ENCODE measurements around the gene SOX5. TPM values are rescaled to one million over a fixed set of nuclear protein-coding genes. Genes with fewer than 3 reads are reported as not detected.
A peak's percentile ranks its signal among the peaks of the same experiment; 100 is the strongest.

The SOX5 gene
- polyA plus RNA-seq, result 3.5 TPM
- long read RNA-seq, donor 1, partial matches to known transcripts, result 0 of 1 reads
- long read RNA-seq, donor 1, other reads (novel, unspliced or antisense), result 0 of 1 reads
- long read RNA-seq, donor 2, result 0 reads
- long read RNA-seq, donor 3, result 0 reads
- long read RNA-seq, donor 4, result 0 reads
- long read RNA-seq, donor 5, result 0 reads
- long read RNA-seq, donor 6, result 0 reads
- long read RNA-seq, donor 7, result 0 reads
- long read RNA-seq, donor 8, result 0 reads
- long read RNA-seq, donor 9, result 0 reads
- long read RNA-seq, donor 10, result 0 reads
- long read RNA-seq, donor 11, result 0 reads

- Histone ChIP-seq H3K4me3 (ENCODE audit: low read length) (peak within 1 kb of the TSS; percentile 35), H3K9me3 (ENCODE audit: control insufficient read depth, low read depth, low read length) (peaks cover 3% of the 10 kb centered on the region), H3K27me3 (ENCODE audit: control insufficient read depth, insufficient read depth, low read length) (peaks cover 5% of the 10 kb centered on the region), H3K4me1 (ENCODE audit: control insufficient read depth, insufficient read depth, low read length) (peaks cover 3% of the 10 kb centered on the region), H3K27ac (ENCODE audit: low read length) (no peak within 1 kb of the TSS), H3K36me3 (ENCODE audit: control insufficient read depth, insufficient read depth, low read length) (no peaks in the 10 kb centered on the region)
- peak; percentile 20 to 40 for DNase-seq
- 7% methylated on average over 3 of the region's 13 CpGs for WGBS (ENCODE audit: insufficient coverage, low lambda C conversion rate)
Observed at GRCh38 chr12:23949348-23950209, at the start of gene SOX5. SOX5 (minus strand) TSS chr12:23949670; CDS start chr12:23949601, 69 bp downstream.

GRCh38 chr12:23987046-23987445 lies 37.6 kb upstream of the SOX5 start:
- Histone ChIP-seq H3K36me3 (ENCODE audit: control insufficient read depth, insufficient read depth, low read length) (no peaks in the 10 kb centered on the region), H3K27ac (ENCODE audit: low read length) (no peak overlapping the region), H3K9me3 (ENCODE audit: control insufficient read depth, low read depth, low read length) (no peaks in the 10 kb centered on the region), H3K4me1 (ENCODE audit: control insufficient read depth, insufficient read depth, low read length) (no peaks in the 10 kb centered on the region), H3K4me3 (ENCODE audit: low read length) (no peak overlapping the region), H3K27me3 (ENCODE audit: control insufficient read depth, insufficient read depth, low read length) (no peaks in the 10 kb centered on the region)
- DNase-seq, result no peak
- no CpG with 5 or more reads among the region's 1 CpG for WGBS (ENCODE audit: insufficient coverage, low lambda C conversion rate)

- no CpG with 5 or more reads among the region's 3 CpGs for WGBS (ENCODE audit: insufficient coverage, low lambda C conversion rate)
- Histone ChIP-seq H3K27me3 (ENCODE audit: control insufficient read depth, insufficient read depth, low read length) (no peaks in the 10 kb centered on the region), H3K9me3 (ENCODE audit: control insufficient read depth, low read depth, low read length) (no peaks in the 10 kb centered on the region), H3K36me3 (ENCODE audit: control insufficient read depth, insufficient read depth, low read length) (no peaks in the 10 kb centered on the region), H3K4me1 (ENCODE audit: control insufficient read depth, insufficient read depth, low read length) (no peaks in the 10 kb centered on the region), H3K4me3 (ENCODE audit: low read length) (no peak overlapping the region), H3K27ac (ENCODE audit: low read length) (no peak overlapping the region)
- DNase-seq, result no peak
Observed at GRCh38 chr12:23980826-23981225, 31.4 kb upstream of the SOX5 start.

GRCh38 chr12:23964812-23965211 lies 15.3 kb upstream of the SOX5 start:
- H3K4me1 ChIP-seq (ENCODE audit: control insufficient read depth, insufficient read depth, low read length), result no peaks in the 10 kb centered on the region
- H3K36me3 ChIP-seq (ENCODE audit: control insufficient read depth, insufficient read depth, low read length), result no peaks in the 10 kb centered on the region
- H3K4me3 ChIP-seq (ENCODE audit: low read length), result no peak overlapping the region
- no peaks in the 10 kb centered on the region for H3K9me3 ChIP-seq (ENCODE audit: control insufficient read depth, low read depth, low read length)
- no CpG with 5 or more reads among the region's 10 CpGs for WGBS (ENCODE audit: insufficient coverage, low lambda C conversion rate)
- no peaks in the 10 kb centered on the region for H3K27me3 ChIP-seq (ENCODE audit: control insufficient read depth, insufficient read depth, low read length)
- no peak for DNase-seq
- H3K27ac ChIP-seq (ENCODE audit: low read length), result no peak overlapping the region

- H3K36me3 ChIP-seq (ENCODE audit: control insufficient read depth, insufficient read depth, low read length), result no peaks in the 10 kb centered on the region
- no peak for DNase-seq
- H3K4me1 ChIP-seq (ENCODE audit: control insufficient read depth, insufficient read depth, low read length), result no peaks in the 10 kb centered on the region
- no peak overlapping the region for H3K27ac ChIP-seq (ENCODE audit: low read length)
- no peak overlapping the region for H3K4me3 ChIP-seq (ENCODE audit: low read length)
- WGBS (ENCODE audit: insufficient coverage, low lambda C conversion rate), result no CpG with 5 or more reads among the region's 1 CpG
- H3K9me3 ChIP-seq (ENCODE audit: control insufficient read depth, low read depth, low read length), result no peaks in the 10 kb centered on the region
- no peaks in the 10 kb centered on the region for H3K27me3 ChIP-seq (ENCODE audit: control insufficient read depth, insufficient read depth, low read length)
Observed at GRCh38 chr12:23959826-23960225, 10.4 kb upstream of the SOX5 start.

- H3K36me3 ChIP-seq (ENCODE audit: control insufficient read depth, insufficient read depth, low read length), result no peaks in the 10 kb centered on the region
- no peak overlapping the region for H3K27ac ChIP-seq (ENCODE audit: low read length)
- no peak for DNase-seq
Observed at GRCh38 chr12:23954332-23954731, 4.9 kb upstream of the SOX5 start.

GRCh38 chr12:23952071-23952470 lies 2.6 kb upstream of the SOX5 start:
- peaks cover 3% of the 10 kb centered on the region for H3K4me1 ChIP-seq (ENCODE audit: control insufficient read depth, insufficient read depth, low read length)
- WGBS (ENCODE audit: insufficient coverage, low lambda C conversion rate), result 83% methylated on average over 1 of the region's 3 CpGs
- peaks cover 5% of the 10 kb centered on the region for H3K27me3 ChIP-seq (ENCODE audit: control insufficient read depth, insufficient read depth, low read length)
- H3K4me3 ChIP-seq (ENCODE audit: low read length), result no peak overlapping the region
- H3K9me3 ChIP-seq (ENCODE audit: control insufficient read depth, low read depth, low read length), result peaks cover 3% of the 10 kb centered on the region
- H3K36me3 ChIP-seq (ENCODE audit: control insufficient read depth, insufficient read depth, low read length), result no peaks in the 10 kb centered on the region
- DNase-seq, result no peak
- no peak overlapping the region for H3K27ac ChIP-seq (ENCODE audit: low read length)

More at GRCh38 chr12:23954332-23954731, 4.9 kb upstream of the SOX5 start:
- H3K4me3 ChIP-seq (ENCODE audit: low read length), result no peak overlapping the region
- H3K9me3 ChIP-seq (ENCODE audit: control insufficient read depth, low read depth, low read length), result peaks cover 3% of the 10 kb centered on the region
- no peaks in the 10 kb centered on the region for H3K27me3 ChIP-seq (ENCODE audit: control insufficient read depth, insufficient read depth, low read length)
- no peaks in the 10 kb centered on the region for H3K4me1 ChIP-seq (ENCODE audit: control insufficient read depth, insufficient read depth, low read length)

GRCh38 chr12:23950775-23951451 lies 1.4 kb upstream of the SOX5 start:
- Histone ChIP-seq H3K4me1 (ENCODE audit: control insufficient read depth, insufficient read depth, low read length) (peaks cover 3% of the 10 kb centered on the region), H3K27ac (ENCODE audit: low read length) (no peak overlapping the region), H3K27me3 (ENCODE audit: control insufficient read depth, insufficient read depth, low read length) (peaks cover 5% of the 10 kb centered on the region), H3K4me3 (ENCODE audit: low read length) (peak overlapping the region; percentile 35), H3K9me3 (ENCODE audit: control insufficient read depth, low read depth, low read length) (peaks cover 3% of the 10 kb centered on the region), H3K36me3 (ENCODE audit: control insufficient read depth, insufficient read depth, low read length) (no peaks in the 10 kb centered on the region)
- peak in 1 of 2 donors; percentile 22 for DNase-seq
- no CpG with 5 or more reads among the region's 11 CpGs for WGBS (ENCODE audit: insufficient coverage, low lambda C conversion rate)

- no CpG with 5 or more reads among the region's 17 CpGs for whole genome bisulfite sequencing (ENCODE audit: insufficient coverage, low lambda C conversion rate)
- Histone ChIP-seq H3K4me1 (ENCODE audit: control insufficient read depth, insufficient read depth, low read length) (peaks cover 3% of the 10 kb centered on the region), H3K4me3 (ENCODE audit: low read length) (peak overlapping the region; percentile 35), H3K27me3 (ENCODE audit: control insufficient read depth, insufficient read depth, low read length) (peaks cover 5% of the 10 kb centered on the region), H3K9me3 (ENCODE audit: control insufficient read depth, low read depth, low read length) (peaks cover 3% of the 10 kb centered on the region), H3K27ac (ENCODE audit: low read length) (no peak overlapping the region), H3K36me3 (ENCODE audit: control insufficient read depth, insufficient read depth, low read length) (no peaks in the 10 kb centered on the region)
- DNase-seq, result peak in 1 of 2 donors; percentile 32
Observed at GRCh38 chr12:23950210-23950774, 822 bp upstream of the SOX5 start.

- DNase-seq, result no peak
- peaks cover 3% of the 10 kb centered on the region for H3K9me3 ChIP-seq (ENCODE audit: control insufficient read depth, low read depth, low read length)
- H3K27ac ChIP-seq (ENCODE audit: low read length), result no peak overlapping the region
- no peaks in the 10 kb centered on the region for H3K36me3 ChIP-seq (ENCODE audit: control insufficient read depth, insufficient read depth, low read length)
- peaks cover 3% of the 10 kb centered on the region for H3K4me1 ChIP-seq (ENCODE audit: control insufficient read depth, insufficient read depth, low read length)
- 81% methylated on average over 4 of the region's 4 CpGs for WGBS (ENCODE audit: insufficient coverage, low lambda C conversion rate)
- peaks cover 5% of the 10 kb centered on the region for H3K27me3 ChIP-seq (ENCODE audit: control insufficient read depth, insufficient read depth, low read length)
- peak overlapping the region; percentile 10 for H3K4me3 ChIP-seq (ENCODE audit: low read length)
Observed at GRCh38 chr12:23948291-23948690, 1.2 kb downstream of the SOX5 start.
